ENCODE results near the gene POLR3H. TPM values are rescaled to one million over a fixed set of nuclear protein-coding genes. Genes with fewer than 3 reads are reported as not detected.

Gene POLR3H
- total and polyA plus RNA-seq, 10 of the 15 experiments (the other 5 are each of a cell fraction or from before 2014, with no cell fraction given) = 3.5 to 62.7 (median 24.6) TPM

GRCh38 chr22:41488596-41489385, 55.5 kb downstream of the POLR3H start:
- no peak overlapping the region for H3K4me2 ChIP-seq (ENCODE audit: control insufficient read depth, insufficient read depth)
- ChIA-PET SMC1A (ENCODE audit: uncharacterized antibody, unreplicated experiment) (interaction anchor here (0.6 to 1.7 kb wide), 7 partner anchors 9 to 85 kb away, joined by 3 to 7 read pairs (median 3); no protein-coding TSS in a partner anchor), POLR2A (interaction anchor here (1.3 kb wide), 1 partner anchor 37 kb away, joined by 4 read pairs; no protein-coding TSS in a partner anchor), RAD21 (ENCODE audit: unreplicated experiment) (interaction anchor here (0.8 kb wide), 1 partner anchor 12 kb away, joined by 3 read pairs; no protein-coding TSS in a partner anchor), CTCF (interaction anchor here (0.6 to 1.6 kb wide), 3 partner anchors 10 to 88 kb away, joined by 3 to 4 read pairs (median 3); no protein-coding TSS in a partner anchor)
- H4K20me1 ChIP-seq (ENCODE audit: control insufficient read depth, insufficient read depth) = peaks cover 3% of the 10 kb centered on the region
- H2AFZ ChIP-seq (ENCODE audit: control insufficient read depth, low read depth, low read length) = no peak overlapping the region
- H3K4me1 ChIP-seq (ENCODE audit: control insufficient read depth, insufficient read depth, low read length) = no peaks in the 10 kb centered on the region
- H3K9ac ChIP-seq (ENCODE audit: control insufficient read depth, insufficient read depth, low read length) = no peak overlapping the region
- no TSS peak for BruUV-seq (replicated peaks)
- H3K79me2 ChIP-seq (ENCODE audit: control insufficient read depth, insufficient read depth, low read length) = peaks cover 53% of the 10 kb centered on the region
- WGBS (ENCODE audit: insufficient coverage, insufficient replicate concordance, low lambda C conversion rate, missing lambda C conversion rate) = 68% methylated on average over 3 of the region's 3 CpGs
- DNase-seq (ENCODE audit: low read depth, low spot score) (no peak), ATAC-seq (no peak), FAIRE-seq (no peak)
- intact Hi-C loops (cut with micrococcal nuclease; ENCODE audit: unreplicated experiment) (no loop called here), in situ Hi-C loops (cut with MboI) (no loop called here)
- no peak overlapping the region for H3K27ac ChIP-seq (ENCODE audit: control insufficient read depth, insufficient read depth)
- no peaks in the 10 kb centered on the region for H3K9me3 ChIP-seq (replicated peaks; ENCODE audit: control insufficient read depth, insufficient read depth, low read length)
- TF ChIP-seq CHD2 (IDR thresholded peaks at IDR 0.05; ENCODE audit: borderline replicate concordance, low read depth, low read length) = no peak
- no peak for TF ChIP-seq BHLHE40 (IDR thresholded peaks at IDR 0.05; ENCODE audit: borderline replicate concordance in 1 of 2, low read depth in 2 of 2, low read length in 1 of 2)
- no peak for TF ChIP-seq PAX8 (IDR thresholded peaks at IDR 0.05)
- no peak for TF ChIP-seq SUZ12 (IDR thresholded peaks at IDR 0.05; ENCODE audit: unreplicated experiment)
- TF ChIP-seq, protein P1, sequence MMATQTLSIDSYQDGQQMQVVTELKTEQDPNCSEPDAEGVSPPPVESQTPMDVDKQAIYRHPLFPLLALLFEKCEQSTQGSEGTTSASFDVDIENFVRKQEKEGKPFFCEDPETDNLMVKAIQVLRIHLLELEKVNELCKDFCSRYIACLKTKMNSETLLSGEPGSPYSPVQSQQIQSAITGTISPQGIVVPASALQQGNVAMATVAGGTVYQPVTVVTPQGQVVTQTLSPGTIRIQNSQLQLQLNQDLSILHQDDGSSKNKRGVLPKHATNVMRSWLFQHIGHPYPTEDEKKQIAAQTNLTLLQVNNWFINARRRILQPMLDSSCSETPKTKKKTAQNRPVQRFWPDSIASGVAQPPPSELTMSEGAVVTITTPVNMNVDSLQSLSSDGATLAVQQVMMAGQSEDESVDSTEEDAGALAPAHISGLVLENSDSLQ (IDR thresholded peaks at IDR 0.05) = no peak
- TF ChIP-seq FOXK2 (IDR thresholded peaks at IDR 0.05) = no peak
- TF ChIP-seq SREBF1 (IDR thresholded peaks at IDR 0.05; ENCODE audit: low read length) = no peak
- no peak for TF ChIP-seq JUND (IDR thresholded peaks at IDR 0.05; ENCODE audit: low read depth, low read length)
- no peak for TF ChIP-seq TCF3 (IDR thresholded peaks at IDR 0.05; ENCODE audit: borderline replicate concordance, insufficient read depth, low read depth, low read length)
- TF ChIP-seq PAX5 (IDR thresholded peaks at IDR 0.05; ENCODE audit: borderline replicate concordance, low read depth, low read length) = no peak
- no peak for TF ChIP-seq ATF3 (IDR thresholded peaks at IDR 0.05; ENCODE audit: borderline replicate concordance, extremely low read depth, low read depth, low read length)
- no peak for TF ChIP-seq ZBTB33 (IDR thresholded peaks at IDR 0.05)
- TF ChIP-seq EP300 (IDR thresholded peaks at IDR 0.05; ENCODE audit: borderline replicate concordance in 1 of 2, control insufficient read depth in 1 of 2, low read depth in 2 of 2, low read length in 2 of 2) = no peak
- TF ChIP-seq CBFB (IDR thresholded peaks at IDR 0.05; ENCODE audit: low read depth) = no peak
- TF ChIP-seq, protein P2, sequence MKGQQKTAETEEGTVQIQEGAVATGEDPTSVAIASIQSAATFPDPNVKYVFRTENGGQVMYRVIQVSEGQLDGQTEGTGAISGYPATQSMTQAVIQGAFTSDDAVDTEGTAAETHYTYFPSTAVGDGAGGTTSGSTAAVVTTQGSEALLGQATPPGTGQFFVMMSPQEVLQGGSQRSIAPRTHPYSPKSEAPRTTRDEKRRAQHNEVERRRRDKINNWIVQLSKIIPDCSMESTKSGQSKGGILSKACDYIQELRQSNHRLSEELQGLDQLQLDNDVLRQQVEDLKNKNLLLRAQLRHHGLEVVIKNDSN (IDR thresholded peaks at IDR 0.05; ENCODE audit: borderline replicate concordance, extremely low read length, insufficient read depth, low read depth, low read length) = no peak
- TF ChIP-seq KAT2A (conservative IDR thresholded peaks at IDR 0.05; ENCODE audit: control insufficient read depth, low read depth, low read length) = no peak
- TF ChIP-seq CEBPB (IDR thresholded peaks at IDR 0.05; ENCODE audit: borderline replicate concordance in 1 of 2, low read depth in 2 of 2, low read length in 2 of 2) = no peak
- no peak for TF ChIP-seq HDAC2 (IDR thresholded peaks at IDR 0.05)
- TF ChIP-seq TARDBP (IDR thresholded peaks at IDR 0.05; ENCODE audit: borderline replicate concordance) = no peak
- H3K4me3 ChIP-seq = no peak overlapping the region
- H3K36me3 ChIP-seq (ENCODE audit: control insufficient read depth in 2 of 2, insufficient read depth in 2 of 2, low read length in 1 of 2) = peaks cover 2 to 6% of the 10 kb centered on the region in 2 experiments; a peak in 3 of 4 replicates
- H3K27me3 ChIP-seq (replicated peaks in 1 of 2; ENCODE audit: control insufficient read depth in 2 of 2, insufficient read depth in 2 of 2, low read length in 1 of 2) = no peaks in the 10 kb centered on the region

Measured in GM12878 (cell line).